SK-N-DZ (cell line): ENCODE results near the gene DSC3. TPM values are rescaled to one million over a fixed set of nuclear protein-coding genes. Genes with fewer than 3 reads are reported as not detected.

Experiments used
- DNase-seq: peaks from one replicate; pipeline ENCODE4 v3.0.0-alpha.2; 2015; ENCODE audit warnings: low spot score
- polyA plus RNA-seq, 2 experiments: library from polyadenylated mRNA; depleted of rRNA; stranded (reverse); fragments of >200 nt; gene quantifications; 2 replicates each; pipeline ENCODE4 v1.2.3, GENCODE V29; 2014

The DSC3 gene
- not detected in 2 replicates for polyA plus RNA-seq (2014; cell fraction: cytosol; rRNA removed)
- polyA plus RNA-seq (2014; cell fraction: nucleus; rRNA removed) = not detected in 2 replicates

GRCh38 chr18:31042406-31043181 lies at the start of gene DSC3:
Gene DSC3 (minus strand): TSS chr18:31042742. CDS start chr18:31042660, 82 bp downstream.
- DNase-seq = no peak

DNA sequence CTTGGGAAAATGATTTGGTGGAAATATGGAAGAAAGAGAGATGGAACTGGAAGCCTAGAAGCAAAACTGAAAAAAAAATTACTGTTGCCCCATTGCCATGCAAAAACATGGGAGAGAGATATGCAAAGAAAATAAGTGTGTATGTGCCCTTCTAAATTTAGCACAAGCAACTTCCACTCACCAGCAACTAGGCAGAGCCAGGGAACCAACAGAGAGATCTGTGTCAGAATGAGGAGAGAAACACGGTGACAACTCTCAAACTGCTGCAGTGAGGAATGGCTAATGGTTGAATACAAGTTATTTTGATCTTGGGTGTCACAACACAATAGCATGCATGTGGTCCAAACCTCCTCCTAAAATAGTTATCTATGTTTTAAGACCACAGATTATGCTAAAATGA lies 48.8 kb upstream of the DSC3 start:
- no peak for DNase-seq

DNA sequence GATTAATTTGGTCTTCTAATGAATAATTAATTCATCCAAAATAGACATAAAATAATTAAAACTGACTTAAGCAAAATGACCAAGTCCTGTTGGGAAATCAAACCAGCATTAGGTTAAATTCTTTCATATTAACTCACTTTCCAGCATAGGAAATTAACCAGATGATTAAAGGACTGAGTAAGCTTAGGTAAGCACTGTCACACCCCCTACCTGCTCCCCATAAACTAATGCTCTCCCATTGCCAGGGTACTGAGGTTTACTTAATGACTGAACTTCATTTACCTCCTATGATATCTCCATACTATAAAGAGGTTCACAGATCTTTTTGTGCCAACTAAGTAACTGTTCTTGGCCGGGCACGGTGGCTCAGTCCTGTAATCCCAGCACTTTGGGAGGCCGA lies 46.0 kb upstream of the DSC3 start:
- no peak for DNase-seq

- DNase-seq = no peak
These were observed 37.4 kb upstream of the DSC3 start for GRCh38 chr18:31079973-31080372.

DNA sequence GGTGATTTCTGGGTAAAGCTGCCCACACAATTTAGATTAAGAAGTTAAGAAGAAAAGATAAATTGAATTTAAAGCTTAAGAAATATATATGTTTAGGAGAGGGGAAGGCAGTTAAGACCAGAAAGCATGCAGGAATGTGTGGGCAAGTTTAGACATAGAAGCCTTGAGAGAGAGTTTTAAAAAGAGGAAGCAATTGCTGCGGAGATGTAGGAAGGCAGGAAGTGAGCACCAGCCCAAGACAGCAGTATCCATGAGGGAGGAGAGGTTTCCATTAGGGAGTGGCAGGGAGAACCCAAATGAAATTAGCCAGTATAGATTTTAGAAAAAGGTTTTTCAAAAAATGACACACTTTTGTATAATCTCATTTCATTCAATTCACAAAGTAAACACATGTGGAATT lies 35.3 kb upstream of the DSC3 start:
- no peak for DNase-seq

GRCh38 chr18:31072175-31072574 lies 29.6 kb upstream of the DSC3 start:
- no peak for DNase-seq

DNA sequence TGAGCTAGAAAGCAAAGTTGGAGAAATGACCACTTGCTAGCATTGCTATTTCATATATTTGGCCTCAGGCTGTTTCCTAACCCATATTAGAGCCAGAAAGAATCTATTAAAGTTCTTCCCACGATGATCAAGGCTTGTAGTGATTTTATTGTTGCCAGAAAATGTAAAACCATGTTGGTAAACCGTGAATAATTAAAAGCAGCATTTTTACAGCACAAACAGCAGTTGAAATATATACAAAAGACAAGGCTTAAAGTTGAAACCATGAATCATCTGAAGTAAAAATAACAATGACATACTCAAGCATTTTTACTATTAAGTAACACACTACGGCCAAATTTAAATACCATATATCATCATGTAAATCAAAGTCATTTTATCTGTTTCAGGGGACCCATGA lies 27.7 kb upstream of the DSC3 start:
- no peak for DNase-seq

DNA sequence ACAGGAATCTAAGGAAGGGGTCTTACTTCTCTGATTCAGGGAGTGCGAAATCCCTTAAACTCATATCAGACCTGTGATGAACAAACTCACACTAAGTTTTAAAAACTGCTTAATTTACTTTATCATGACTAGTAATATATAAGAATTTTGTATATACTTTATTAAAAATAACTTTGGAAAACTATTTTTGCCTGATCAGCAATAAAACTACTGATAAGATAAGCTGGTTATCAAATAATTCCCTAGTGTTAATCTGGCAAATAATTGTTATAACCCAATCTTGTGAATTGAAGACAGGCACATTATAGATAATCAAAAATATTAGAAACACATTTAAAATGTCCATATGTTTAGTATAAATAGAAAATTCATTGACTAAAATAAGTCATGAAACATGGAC lies 23.7 kb upstream of the DSC3 start:
- DNase-seq = no peak

DNA sequence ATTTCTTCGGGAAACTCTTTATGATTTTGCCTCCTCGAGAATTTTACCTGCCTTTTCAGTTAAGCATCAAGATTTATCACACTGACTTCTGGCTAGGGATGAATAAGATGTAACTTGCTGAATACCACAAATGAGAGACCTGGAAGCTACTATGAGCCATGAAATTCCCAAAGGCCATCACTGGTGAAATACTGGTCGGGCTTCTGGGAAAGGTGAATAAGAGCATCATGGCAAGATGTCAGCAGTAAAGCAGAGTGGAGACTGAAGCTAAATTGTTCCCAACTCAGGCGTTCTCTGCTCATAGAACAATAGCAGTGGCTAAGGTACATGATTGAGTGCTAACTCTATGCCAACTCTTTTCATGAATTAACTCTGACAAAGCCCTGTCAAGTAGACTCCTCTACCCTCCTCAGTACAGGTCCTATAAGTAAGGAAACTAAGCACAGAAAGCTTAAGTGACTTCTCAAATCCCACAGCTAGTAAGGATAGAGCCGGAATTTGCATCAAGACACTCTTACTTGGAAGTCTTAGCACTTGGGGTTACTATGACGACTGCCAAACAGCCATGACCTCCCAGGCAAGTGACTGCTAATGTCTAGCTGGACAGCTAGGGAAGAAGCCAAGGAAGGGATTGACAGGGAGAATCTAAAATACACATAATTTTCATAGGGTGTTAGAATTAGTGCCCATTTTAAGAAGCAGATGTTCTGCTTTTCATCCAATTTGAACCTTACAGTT lies 22.7 kb upstream of the DSC3 start:
- no peak for DNase-seq

DNA sequence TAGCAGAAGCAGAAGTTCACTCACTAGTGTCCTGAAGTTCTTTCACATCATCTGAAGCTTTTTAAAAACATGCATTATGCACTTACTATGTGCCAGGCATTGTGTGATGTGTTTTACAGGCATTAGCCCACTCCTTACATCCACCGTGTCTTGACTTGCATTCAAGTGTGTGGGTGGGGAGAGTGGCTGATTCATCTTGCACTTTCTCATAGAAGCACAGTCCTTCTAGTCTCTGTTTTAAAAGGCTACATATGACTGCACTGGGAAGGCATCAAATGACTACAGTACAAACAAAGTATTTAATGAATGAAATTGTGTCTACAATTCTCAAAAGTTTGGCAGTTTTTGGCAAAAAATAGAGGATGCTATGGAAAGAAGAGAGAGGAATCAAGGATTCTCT lies 21.6 kb upstream of the DSC3 start:
- no peak for DNase-seq

DNA sequence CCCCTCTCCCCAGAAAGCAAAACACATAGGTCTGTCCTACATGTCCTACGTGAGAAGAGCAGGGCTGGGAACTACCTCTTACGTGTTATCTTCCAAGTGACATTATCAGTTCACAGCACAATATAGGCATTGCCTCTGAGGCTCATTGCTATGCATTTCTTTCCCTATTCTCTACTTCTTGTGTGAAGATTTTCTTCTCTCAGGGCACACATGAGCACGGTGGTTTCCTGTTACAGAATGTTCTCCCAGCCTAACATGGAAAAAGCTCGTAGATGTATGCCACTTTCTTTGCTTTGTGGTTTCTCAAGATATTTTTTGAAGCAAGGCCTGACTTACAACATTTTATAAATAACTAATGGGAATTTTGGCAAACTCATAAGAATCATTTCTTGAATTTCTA lies 19.4 kb upstream of the DSC3 start:
- no peak for DNase-seq

- DNase-seq = no peak
These were observed 16.4 kb upstream of the DSC3 start for GRCh38 chr18:31058897-31059296.

GRCh38 chr18:31057917-31058316 lies 15.4 kb upstream of the DSC3 start:
- no peak for DNase-seq

GRCh38 chr18:31057051-31057450 lies 14.5 kb upstream of the DSC3 start:
- DNase-seq = no peak

DNA sequence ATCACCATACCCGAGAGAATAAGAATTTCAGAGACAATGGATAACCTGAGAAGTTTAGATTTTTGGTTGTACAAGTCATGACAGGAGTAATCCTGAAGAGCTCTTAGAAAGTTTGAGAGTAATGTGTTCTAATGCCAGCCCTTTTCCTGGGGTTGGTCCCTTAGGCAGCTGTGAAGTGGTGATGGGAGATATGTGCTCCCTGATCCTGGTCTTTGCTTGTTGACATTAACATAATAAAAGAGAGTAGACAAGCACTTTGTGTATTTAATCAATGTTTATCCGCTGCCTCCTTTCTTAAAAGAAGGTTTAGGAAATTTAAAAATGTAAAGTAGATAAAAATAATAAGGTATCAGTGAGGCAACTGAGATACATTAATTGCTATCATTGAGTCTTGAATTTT lies 13.8 kb upstream of the DSC3 start:
- no peak for DNase-seq

GRCh38 chr18:31050635-31051034 lies 8.1 kb upstream of the DSC3 start:
- DNase-seq = no peak

DNA sequence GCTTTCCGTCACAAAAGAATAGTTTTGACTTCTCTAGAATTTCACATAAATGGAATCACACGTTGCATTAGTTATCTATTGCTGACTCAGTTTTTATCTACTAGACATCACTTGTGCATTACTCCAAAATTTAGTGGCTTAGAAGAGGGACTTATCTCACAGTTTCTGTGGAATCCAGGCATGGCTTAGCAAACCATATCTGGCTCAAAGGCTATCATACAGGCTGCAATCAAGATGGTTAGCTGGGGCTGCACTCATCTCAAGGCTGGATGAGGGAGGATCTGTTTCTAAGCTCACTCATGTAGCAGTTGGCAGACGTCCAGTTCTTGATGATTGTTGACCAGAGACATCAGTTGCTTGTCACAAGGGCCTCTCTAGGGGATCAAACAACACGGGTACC lies 6.6 kb upstream of the DSC3 start:
- no peak for DNase-seq

DNA sequence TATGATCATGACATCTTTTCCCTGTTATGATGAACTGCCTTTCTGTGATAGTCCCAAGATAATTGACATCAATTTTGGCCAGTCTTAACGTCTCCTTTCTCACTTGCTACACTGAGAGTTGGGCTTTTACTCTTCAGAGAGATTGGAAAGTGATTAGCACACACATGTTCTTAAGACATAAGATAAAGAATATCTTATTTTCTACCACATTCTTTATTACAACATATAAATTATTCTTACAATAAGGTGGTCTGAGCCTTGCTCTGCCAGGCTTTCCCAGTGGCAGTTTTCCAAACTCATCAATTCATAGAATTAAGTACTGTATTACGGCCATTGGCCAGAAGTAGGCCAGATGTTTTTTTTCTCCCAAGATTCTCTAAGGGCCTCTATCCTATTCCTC lies 5.7 kb upstream of the DSC3 start:
- no peak for DNase-seq

GRCh38 chr18:31046916-31047315 lies 4.4 kb upstream of the DSC3 start:
- DNase-seq = no peak

GRCh38 chr18:31045599-31045998 lies 3.1 kb upstream of the DSC3 start:
- DNase-seq = no peak

DNA sequence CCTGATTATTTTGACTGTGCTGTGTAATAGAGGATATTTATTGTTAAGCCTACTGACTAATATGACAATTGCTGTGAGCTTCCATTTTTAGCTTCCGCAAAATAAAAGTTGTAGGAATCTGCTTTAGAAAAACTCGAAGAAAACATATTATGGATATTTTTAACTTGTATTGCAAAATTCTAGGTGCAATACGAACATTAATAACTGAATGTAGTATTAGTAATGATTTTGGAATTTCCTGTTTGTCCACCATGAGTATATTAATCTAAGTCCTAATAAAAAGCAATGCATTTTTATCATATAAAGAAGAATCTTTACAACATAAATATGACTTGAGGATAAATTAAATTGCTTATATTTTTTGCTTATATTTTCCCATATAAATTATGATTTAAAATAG lies 2.4 kb upstream of the DSC3 start:
- DNase-seq = no peak

GRCh38 chr18:31043709-31044108 lies 1.2 kb upstream of the DSC3 start:
- no peak for DNase-seq

GRCh38 chr18:31042084-31042405 lies 497 bp downstream of the DSC3 start:
- no peak for DNase-seq
